Panc1 (cell line): ENCODE results near the gene GNAO1.

Experiments used
- TF ChIP-seq, protein P1 (sequence below): fragments of 450-650 bp; IDR thresholded peaks from 2 replicates; pipeline ENCODE4 v1.5.1; 2017; ENCODE audit warnings: mild to moderate bottlenecking
- TF ChIP-seq, protein P2 (sequence below), 2 experiments: IDR thresholded peaks; 2 replicates each; pipeline ENCODE4 v1.6.1; 2011 to 2012; ENCODE audit warnings: low read depth in 2 of 2, control low read depth in 1 of 2, low read length in 1 of 2, mild to moderate bottlenecking in 1 of 2, moderate library complexity in 1 of 2; ENCODE audit not compliant: insufficient read depth in 1 of 2

DNA sequence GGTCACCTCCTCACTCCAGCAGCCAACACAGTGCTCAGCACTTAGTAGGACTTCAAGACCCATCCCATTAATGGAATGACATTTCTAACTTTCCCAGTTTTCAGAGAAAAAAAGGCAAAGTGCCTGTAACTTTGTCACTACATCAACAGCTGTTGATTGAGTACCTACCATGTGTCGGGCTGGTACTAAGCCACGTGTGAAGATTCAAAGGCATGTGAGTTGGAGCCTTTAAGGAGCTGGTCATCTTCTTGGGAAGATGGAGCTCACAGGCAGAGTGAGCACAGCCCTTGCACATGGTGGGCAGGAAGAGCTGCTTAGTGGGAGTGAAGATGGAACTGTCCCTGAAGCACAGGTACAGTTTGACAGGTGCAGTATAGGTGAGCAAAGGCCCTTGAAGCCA is 88.6 kb downstream of the GNAO1 start:
- TF ChIP-seq, protein P1, sequence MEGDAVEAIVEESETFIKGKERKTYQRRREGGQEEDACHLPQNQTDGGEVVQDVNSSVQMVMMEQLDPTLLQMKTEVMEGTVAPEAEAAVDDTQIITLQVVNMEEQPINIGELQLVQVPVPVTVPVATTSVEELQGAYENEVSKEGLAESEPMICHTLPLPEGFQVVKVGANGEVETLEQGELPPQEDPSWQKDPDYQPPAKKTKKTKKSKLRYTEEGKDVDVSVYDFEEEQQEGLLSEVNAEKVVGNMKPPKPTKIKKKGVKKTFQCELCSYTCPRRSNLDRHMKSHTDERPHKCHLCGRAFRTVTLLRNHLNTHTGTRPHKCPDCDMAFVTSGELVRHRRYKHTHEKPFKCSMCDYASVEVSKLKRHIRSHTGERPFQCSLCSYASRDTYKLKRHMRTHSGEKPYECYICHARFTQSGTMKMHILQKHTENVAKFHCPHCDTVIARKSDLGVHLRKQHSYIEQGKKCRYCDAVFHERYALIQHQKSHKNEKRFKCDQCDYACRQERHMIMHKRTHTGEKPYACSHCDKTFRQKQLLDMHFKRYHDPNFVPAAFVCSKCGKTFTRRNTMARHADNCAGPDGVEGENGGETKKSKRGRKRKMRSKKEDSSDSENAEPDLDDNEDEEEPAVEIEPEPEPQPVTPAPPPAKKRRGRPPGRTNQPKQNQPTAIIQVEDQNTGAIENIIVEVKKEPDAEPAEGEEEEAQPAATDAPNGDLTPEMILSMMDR, result no peak
- TF ChIP-seq, protein P2, sequence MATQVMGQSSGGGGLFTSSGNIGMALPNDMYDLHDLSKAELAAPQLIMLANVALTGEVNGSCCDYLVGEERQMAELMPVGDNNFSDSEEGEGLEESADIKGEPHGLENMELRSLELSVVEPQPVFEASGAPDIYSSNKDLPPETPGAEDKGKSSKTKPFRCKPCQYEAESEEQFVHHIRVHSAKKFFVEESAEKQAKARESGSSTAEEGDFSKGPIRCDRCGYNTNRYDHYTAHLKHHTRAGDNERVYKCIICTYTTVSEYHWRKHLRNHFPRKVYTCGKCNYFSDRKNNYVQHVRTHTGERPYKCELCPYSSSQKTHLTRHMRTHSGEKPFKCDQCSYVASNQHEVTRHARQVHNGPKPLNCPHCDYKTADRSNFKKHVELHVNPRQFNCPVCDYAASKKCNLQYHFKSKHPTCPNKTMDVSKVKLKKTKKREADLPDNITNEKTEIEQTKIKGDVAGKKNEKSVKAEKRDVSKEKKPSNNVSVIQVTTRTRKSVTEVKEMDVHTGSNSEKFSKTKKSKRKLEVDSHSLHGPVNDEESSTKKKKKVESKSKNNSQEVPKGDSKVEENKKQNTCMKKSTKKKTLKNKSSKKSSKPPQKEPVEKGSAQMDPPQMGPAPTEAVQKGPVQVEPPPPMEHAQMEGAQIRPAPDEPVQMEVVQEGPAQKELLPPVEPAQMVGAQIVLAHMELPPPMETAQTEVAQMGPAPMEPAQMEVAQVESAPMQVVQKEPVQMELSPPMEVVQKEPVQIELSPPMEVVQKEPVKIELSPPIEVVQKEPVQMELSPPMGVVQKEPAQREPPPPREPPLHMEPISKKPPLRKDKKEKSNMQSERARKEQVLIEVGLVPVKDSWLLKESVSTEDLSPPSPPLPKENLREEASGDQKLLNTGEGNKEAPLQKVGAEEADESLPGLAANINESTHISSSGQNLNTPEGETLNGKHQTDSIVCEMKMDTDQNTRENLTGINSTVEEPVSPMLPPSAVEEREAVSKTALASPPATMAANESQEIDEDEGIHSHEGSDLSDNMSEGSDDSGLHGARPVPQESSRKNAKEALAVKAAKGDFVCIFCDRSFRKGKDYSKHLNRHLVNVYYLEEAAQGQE (IDR thresholded peaks at IDR 0.05; ENCODE audit: insufficient read depth in 1 of 2, low read depth in 2 of 2, low read length in 1 of 2), result no peak
